GM23338 (cell line): ENCODE results near the gene FGF19.

Experiments used
- CREB1 ChIP-seq: fragments of 250-450 bp; sonication (Bioruptor Pico); IDR thresholded peaks from 2 replicates; pipeline ENCODE4 v1.5.0; 2020; ENCODE audit warnings: low read depth, mild to moderate bottlenecking, moderate library complexity
- CTCF ChIP-seq, 2 experiments: fragments of 200-600 bp in 1 of 2; sonication (generic) in 1 of 2; conservative IDR thresholded peaks; 2 replicates each; pipeline versions ENCODE4 v1.5.1 to v1.6.1; 2016 to 2017; ENCODE audit warnings: antibody characterized with exemption in 2 of 2, low read depth in 2 of 2, mild to moderate bottlenecking in 2 of 2, moderate library complexity in 1 of 2
- ETS1 ChIP-seq: IDR thresholded peaks from 2 replicates; pipeline ENCODE4 v1.6.1; 2016; ENCODE audit warnings: antibody characterized with exemption
- EZH2 ChIP-seq: fragments of 200-600 bp; sonication (generic); IDR thresholded peaks from one replicate; pipeline ENCODE4 v1.8.0; 2017; ENCODE audit warnings: antibody characterized with exemption, mild to moderate bottlenecking, low read depth; ENCODE audit not compliant: unreplicated experiment
- EZH2phosphoT487 ChIP-seq: fragments of 200-600 bp; sonication (generic); IDR thresholded peaks from one replicate; pipeline ENCODE4 v1.8.1; 2018; ENCODE audit warnings: antibody characterized with exemption; ENCODE audit not compliant: unreplicated experiment
- JUNB ChIP-seq: IDR thresholded peaks from one replicate; pipeline ENCODE4 v1.6.1; 2016; ENCODE audit warnings: antibody characterized with exemption; ENCODE audit not compliant: unreplicated experiment
- POLR2AphosphoS5 ChIP-seq: IDR thresholded peaks from 2 replicates; pipeline ENCODE4 v1.6.1; 2016; ENCODE audit warnings: antibody characterized with exemption, low read depth
- REST ChIP-seq: IDR thresholded peaks from one replicate; pipeline ENCODE4 v1.6.1; 2018; ENCODE audit warnings: antibody characterized with exemption; ENCODE audit not compliant: unreplicated experiment
- STAT1 ChIP-seq: IDR thresholded peaks from one replicate; pipeline ENCODE4 v1.6.1; 2016; ENCODE audit warnings: antibody characterized with exemption; ENCODE audit not compliant: unreplicated experiment
- ZNF114 ChIP-seq: fragments of 250-450 bp; sonication (Bioruptor Pico); IDR thresholded peaks from 2 replicates; pipeline ENCODE4 v1.5.0; 2020; ENCODE audit warnings: mild to moderate bottlenecking, moderate library complexity
- ZNF331 ChIP-seq: fragments of 250-450 bp; sonication (Bioruptor Pico); IDR thresholded peaks from 2 replicates; pipeline ENCODE4 v1.5.0; 2020; ENCODE audit warnings: low read depth, mild to moderate bottlenecking, moderate library complexity

- TF ChIP-seq CTCF (conservative IDR thresholded peaks at IDR 0.05; ENCODE audit: low read depth in 2 of 2) (no peak), POLR2AphosphoS5 (no peak), ETS1 (no peak), EZH2 (no peak), CREB1 (CRISPR knock-in tag) (no peak), EZH2phosphoT487 (no peak), ZNF331 (CRISPR knock-in tag) (no peak), REST (no peak), JUNB (no peak), ZNF114 (CRISPR knock-in tag) (no peak), STAT1 (no peak)
Measured at GRCh38 chr11:69649576-69649900, 54.3 kb downstream of the FGF19 start.
